ENCODE measurements around the gene NF2. TPM values are rescaled to one million over a fixed set of nuclear protein-coding genes. Genes with fewer than 3 reads are reported as not detected.

NF2 gene
- total and polyA plus RNA-seq, 10 of the 15 experiments (the other 5 are each of a cell fraction or from before 2014, with no cell fraction given), result 2.2 to 49.8 (median 22.5) TPM

GRCh38 chr22:29697853-29698598 lies 94.6 kb downstream of the NF2 start:
- Histone ChIP-seq H3K4me1 (ENCODE audit: control insufficient read depth, insufficient read depth, low read length) (no peaks in the 10 kb centered on the region), H3K36me3 (ENCODE audit: control insufficient read depth in 2 of 2, insufficient read depth in 2 of 2, low read length in 1 of 2) (peaks cover 2 to 14% of the 10 kb centered on the region in 2 experiments; a peak in 2 of 4 replicates), H3K27me3 (replicated peaks in 1 of 2; ENCODE audit: control insufficient read depth in 2 of 2, insufficient read depth in 2 of 2, low read length in 1 of 2) (no peaks in the 10 kb centered on the region), H3K9ac (ENCODE audit: control insufficient read depth, insufficient read depth, low read length) (no peak overlapping the region), H3K4me3 (no peak overlapping the region), H3K9me3 (replicated peaks; ENCODE audit: control insufficient read depth, insufficient read depth, low read length) (no peaks in the 10 kb centered on the region), H3K27ac (ENCODE audit: control insufficient read depth, insufficient read depth) (no peak overlapping the region), H3K79me2 (ENCODE audit: control insufficient read depth, insufficient read depth, low read length) (no peaks in the 10 kb centered on the region), H4K20me1 (ENCODE audit: control insufficient read depth, insufficient read depth) (no peaks in the 10 kb centered on the region), H2AFZ (ENCODE audit: control insufficient read depth, low read depth, low read length) (no peak overlapping the region), H3K4me2 (ENCODE audit: control insufficient read depth, insufficient read depth) (no peak overlapping the region)
- FAIRE-seq (no peak), DNase-seq (ENCODE audit: low read depth, low spot score) (no peak), ATAC-seq (no peak)
- ChIA-PET CTCF (interaction anchor here (0.7 to 1.3 kb wide), 2 partner anchors 8 to 307 kb away, joined by 3 to 5 read pairs; no protein-coding TSS in a partner anchor), RAD21 (ENCODE audit: unreplicated experiment) (no interaction called here), SMC1A (ENCODE audit: uncharacterized antibody, unreplicated experiment) (interaction anchor here (0.6 kb wide), 1 partner anchor 911 kb away, joined by 3 read pairs; no protein-coding TSS in a partner anchor), POLR2A (no interaction called here)
- intact Hi-C loops (cut with micrococcal nuclease; ENCODE audit: unreplicated experiment), result loop anchor here (10.0 kb wide), 1 partner anchor 387 kb away; the partner anchor contains the start of gene HORMAD2
- BruUV-seq (replicated peaks), result no TSS peak
- TF ChIP-seq BHLHE40 (IDR thresholded peaks at IDR 0.05; ENCODE audit: borderline replicate concordance in 1 of 2, low read depth in 2 of 2, low read length in 1 of 2) (no peak), MAX (IDR thresholded peaks at IDR 0.05; ENCODE audit: low read depth, low read length) (no peak), CEBPZ (IDR thresholded peaks at IDR 0.05; ENCODE audit: low read depth, low read length) (no peak), POU2F2 (IDR thresholded peaks at IDR 0.05; ENCODE audit: borderline replicate concordance, low read depth, low read length) (no peak), MYB (IDR thresholded peaks at IDR 0.05; ENCODE audit: borderline replicate concordance, low read depth, low read length) (no peak), ATF7 (IDR thresholded peaks at IDR 0.05; ENCODE audit: low read depth) (no peak), SUZ12 (IDR thresholded peaks at IDR 0.05; ENCODE audit: unreplicated experiment) (no peak), ATF2 (IDR thresholded peaks at IDR 0.05; ENCODE audit: low read length) (no peak), CREM (IDR thresholded peaks at IDR 0.05; ENCODE audit: low read depth) (no peak), SMAD1 (IDR thresholded peaks at IDR 0.05; ENCODE audit: low read depth, partially characterized antibody) (no peak)
- 88% methylated on average over 16 of the region's 16 CpGs for WGBS (ENCODE audit: insufficient coverage, insufficient replicate concordance, low lambda C conversion rate, missing lambda C conversion rate)
- in situ Hi-C loops (cut with MboI), result no loop called here

Measured in GM12878 (cell line).